ENCODE measurements around the gene NOP10.
"Not testable (repeated sequence)": the region's sequence is repeated elsewhere in the genome, so short reads cannot be mapped to it uniquely, and the experiment has no call there.

NOP10 gene

DNA sequence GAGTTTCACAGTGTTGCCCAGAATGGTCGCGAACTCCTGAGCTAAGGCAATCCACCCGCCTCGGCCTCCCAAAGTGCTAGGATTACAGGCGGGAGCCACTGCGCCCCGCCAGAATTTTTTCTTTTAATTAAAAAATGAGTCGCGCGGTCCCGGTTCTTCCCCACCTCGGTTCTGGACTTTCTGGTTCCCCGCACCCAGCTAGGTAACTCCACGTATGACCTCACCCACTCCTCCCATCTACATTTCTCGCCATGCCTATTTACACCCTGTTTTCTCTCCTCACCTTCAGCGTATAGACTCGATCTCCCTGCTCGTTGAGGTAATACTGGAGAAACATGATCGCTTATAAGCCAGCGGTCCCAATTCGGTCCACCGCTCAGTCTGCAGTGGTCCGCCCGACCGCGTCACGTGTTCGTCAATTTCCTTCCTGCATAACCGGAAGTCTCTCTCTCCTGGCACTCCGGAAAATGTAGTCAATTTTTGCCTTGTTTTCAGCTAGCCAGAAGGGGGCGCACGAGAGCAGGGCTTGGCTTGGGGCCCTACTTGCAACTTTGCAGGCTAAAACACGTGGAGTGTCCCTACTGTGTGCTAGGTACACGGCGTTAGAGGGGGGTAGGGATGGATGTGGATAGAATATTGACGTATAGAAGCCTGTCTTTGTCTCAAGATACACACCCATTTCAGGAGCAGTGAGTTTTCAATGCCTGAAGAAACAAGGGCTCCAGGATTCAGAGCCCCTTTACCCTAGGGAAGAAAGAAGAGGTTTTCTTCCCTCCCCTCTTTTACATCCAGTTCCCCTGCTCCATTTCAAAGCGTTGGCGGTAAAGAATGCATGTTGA, at the start of gene NOP10, which contains the start of gene NUTM1:
Gene NOP10, minus strand, starts transcription at position 400 of the 839 bp plus-strand sequence. Its CDS starts 63 bp downstream, at position 337.
Gene NUTM1, plus strand, starts transcription at position 579 of the 839 bp plus-strand sequence. CDS start 382 bp downstream, outside the sequence.
- H3K36me3 ChIP-seq (ENCODE audit: insufficient read depth, low read depth, low read length): peaks cover 32% of the 10 kb centered on the region
- H3K27ac ChIP-seq (ENCODE audit: low read length): peak within 1 kb of the TSS; percentile 67
- H3K4me3 ChIP-seq (ENCODE audit: low read length): peak within 1 kb of the TSS; percentile 99
- no peaks in the 10 kb centered on the region for H3K27me3 ChIP-seq (ENCODE audit: insufficient read depth, low read length)
- peak within 1 kb of the TSS; percentile 95 for H3K9ac ChIP-seq (ENCODE audit: low read depth, low read length)
- peaks cover 7% of the 10 kb centered on the region; the same call in 1 of the 2 replicates for H3K4me1 ChIP-seq (ENCODE audit: insufficient read depth, low read length)
- H3K9me3 ChIP-seq (ENCODE audit: insufficient read depth, low read depth, low read length): no peaks in the 10 kb centered on the region

DNA sequence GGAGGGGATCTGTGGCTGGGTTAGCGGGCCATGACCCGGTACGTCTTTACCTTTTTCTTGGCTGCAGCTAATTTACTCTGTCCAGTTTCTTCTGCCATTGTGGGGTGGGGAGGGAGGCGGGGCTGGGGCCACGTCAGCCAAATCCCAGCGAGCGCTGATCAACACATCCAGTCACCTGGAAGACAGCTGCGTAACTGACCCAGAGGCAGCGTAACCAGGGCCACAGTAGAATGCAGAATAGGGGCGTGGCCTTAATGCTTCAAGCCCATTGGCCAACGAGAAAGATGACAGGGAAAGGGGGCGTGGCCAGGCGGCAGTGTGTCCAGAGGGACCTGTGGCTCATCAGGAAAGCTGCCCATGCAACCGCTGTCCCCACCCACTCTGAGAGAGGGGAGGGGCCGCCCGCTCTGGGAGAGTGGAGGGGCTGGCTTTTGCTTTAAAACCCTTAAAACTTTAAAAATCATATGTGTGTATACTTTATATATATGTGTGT, 46.7 kb upstream of the NOP10 start:
- not testable (repeated sequence) for H3K9ac ChIP-seq (ENCODE audit: low read depth, low read length); H3K36me3 ChIP-seq (ENCODE audit: insufficient read depth, low read depth, low read length); H3K4me1 ChIP-seq (ENCODE audit: insufficient read depth, low read length); H3K27ac ChIP-seq (ENCODE audit: low read length); H3K9me3 ChIP-seq (ENCODE audit: insufficient read depth, low read depth, low read length); H3K27me3 ChIP-seq (ENCODE audit: insufficient read depth, low read length); H3K4me3 ChIP-seq (ENCODE audit: low read length)

DNA sequence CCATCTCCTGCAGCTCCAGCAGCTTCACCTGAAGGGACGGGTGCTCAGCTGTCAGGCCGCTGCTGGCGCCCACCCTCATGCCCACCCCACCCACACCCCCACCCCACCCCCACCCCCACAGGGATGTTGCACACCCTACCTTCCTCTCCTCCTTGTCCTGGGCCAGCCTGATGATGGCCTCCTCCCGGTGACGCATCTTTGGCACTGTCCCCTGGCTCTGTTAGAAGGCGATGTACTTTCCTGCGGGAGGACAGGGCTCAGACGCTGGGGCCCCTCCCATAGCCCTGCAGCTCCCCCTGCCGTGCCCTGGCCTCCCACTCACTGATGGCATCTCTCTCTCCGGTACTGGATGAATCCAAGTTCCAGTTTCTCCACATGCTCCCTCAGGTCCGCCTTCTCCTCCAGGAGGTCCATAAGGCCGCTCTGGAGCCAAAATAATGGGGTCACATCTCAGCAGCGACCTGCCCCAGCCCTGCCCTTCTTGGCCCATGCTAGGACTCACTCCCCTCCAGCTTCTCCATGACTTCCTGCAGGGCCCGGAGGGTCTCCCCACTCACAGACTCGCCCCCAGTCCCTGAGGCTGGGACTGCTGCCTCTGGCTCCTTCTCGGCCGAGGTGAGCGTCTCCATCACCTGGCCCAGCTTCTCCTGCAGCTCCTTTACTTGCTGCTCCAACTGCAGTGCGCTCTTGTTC, 39.0 kb upstream of the NOP10 start:
- H3K4me1 ChIP-seq (ENCODE audit: insufficient read depth, low read length); H3K27ac ChIP-seq (ENCODE audit: low read length); H3K9ac ChIP-seq (ENCODE audit: low read depth, low read length); H3K27me3 ChIP-seq (ENCODE audit: insufficient read depth, low read length); H3K9me3 ChIP-seq (ENCODE audit: insufficient read depth, low read depth, low read length); H3K36me3 ChIP-seq (ENCODE audit: insufficient read depth, low read depth, low read length); H3K4me3 ChIP-seq (ENCODE audit: low read length): not testable (repeated sequence)

DNA sequence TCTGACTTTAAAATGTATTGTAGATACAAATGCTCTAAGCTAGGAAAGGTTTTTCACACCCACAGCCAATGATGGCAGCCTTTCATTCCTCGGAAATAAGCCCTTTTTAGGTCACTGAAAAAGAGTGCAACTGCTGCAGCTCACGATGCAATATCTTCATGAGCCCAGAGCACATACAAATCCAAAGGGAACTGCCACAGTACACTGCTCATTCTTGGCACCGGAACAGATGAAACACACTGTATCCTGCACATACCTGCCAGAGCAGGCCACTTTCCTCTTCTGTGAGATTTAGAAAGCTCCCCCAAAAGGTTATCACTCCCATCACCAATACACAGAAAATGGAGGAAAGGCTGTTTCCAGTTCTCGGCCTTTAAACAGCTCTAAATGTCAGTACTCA, 37.6 kb upstream of the NOP10 start:
- H3K9ac ChIP-seq (ENCODE audit: low read depth, low read length); H3K36me3 ChIP-seq (ENCODE audit: insufficient read depth, low read depth, low read length); H3K4me3 ChIP-seq (ENCODE audit: low read length); H3K9me3 ChIP-seq (ENCODE audit: insufficient read depth, low read depth, low read length); H3K27ac ChIP-seq (ENCODE audit: low read length); H3K4me1 ChIP-seq (ENCODE audit: insufficient read depth, low read length); H3K27me3 ChIP-seq (ENCODE audit: insufficient read depth, low read length): not testable (repeated sequence)

DNA sequence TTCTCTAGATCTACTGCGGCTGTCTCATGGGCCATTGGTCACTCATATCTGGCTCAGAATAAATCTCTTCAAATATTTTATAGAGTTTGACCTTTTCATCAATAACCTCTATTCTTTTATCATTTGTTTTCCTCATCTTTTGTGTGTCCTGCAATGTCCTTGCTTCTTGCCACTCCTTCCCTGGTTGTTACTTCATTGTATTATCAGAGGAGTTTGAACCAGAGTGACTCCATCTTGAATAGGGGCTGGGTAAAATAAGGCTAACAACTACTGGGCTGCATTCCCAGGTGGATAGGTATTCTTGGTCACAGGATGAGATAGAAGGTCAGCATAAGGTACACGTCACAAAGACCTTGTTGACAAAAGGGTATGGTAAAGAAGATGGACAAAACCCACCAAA, 33.9 kb upstream of the NOP10 start:
- 0 out of 2 replicates have a peak, but pooled peaks cover 4% of the 10 kb centered on the region for H3K9me3 ChIP-seq (ENCODE audit: insufficient read depth, low read depth, low read length)
- no peak overlapping the region for H3K9ac ChIP-seq (ENCODE audit: low read depth, low read length)
- H3K4me1 ChIP-seq (ENCODE audit: insufficient read depth, low read length): peaks cover 5% of the 10 kb centered on the region; the same call in 1 of the 2 replicates
- no peak overlapping the region for H3K27ac ChIP-seq (ENCODE audit: low read length)
- H3K27me3 ChIP-seq (ENCODE audit: insufficient read depth, low read length): 0 out of 2 replicates have a peak, but pooled peaks cover 4% of the 10 kb centered on the region
- H3K4me3 ChIP-seq (ENCODE audit: low read length): no peak overlapping the region
- H3K36me3 ChIP-seq (ENCODE audit: insufficient read depth, low read depth, low read length): no peaks in the 10 kb centered on the region

DNA sequence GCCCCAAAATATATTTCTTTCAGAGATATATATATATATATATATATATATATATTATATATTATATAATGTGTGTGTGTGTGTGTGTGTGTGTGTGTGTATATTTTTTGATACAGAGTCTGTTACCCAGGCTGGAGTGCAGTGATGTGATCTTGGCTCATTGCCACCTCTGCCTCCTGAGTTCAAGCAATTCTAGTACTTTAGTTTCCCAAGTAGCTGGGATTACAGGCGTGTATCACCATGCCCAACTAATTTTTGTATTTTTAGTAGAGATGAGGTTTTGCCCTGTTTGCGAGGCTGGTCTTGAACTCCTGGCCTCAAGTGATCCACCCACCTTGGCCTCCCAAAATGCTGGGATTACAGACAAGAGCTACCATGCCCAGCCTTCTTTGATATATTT, 32.6 kb upstream of the NOP10 start:
- not testable (repeated sequence) for H3K4me3 ChIP-seq (ENCODE audit: low read length); H3K36me3 ChIP-seq (ENCODE audit: insufficient read depth, low read depth, low read length); H3K27ac ChIP-seq (ENCODE audit: low read length); H3K9ac ChIP-seq (ENCODE audit: low read depth, low read length); H3K4me1 ChIP-seq (ENCODE audit: insufficient read depth, low read length); H3K9me3 ChIP-seq (ENCODE audit: insufficient read depth, low read depth, low read length); H3K27me3 ChIP-seq (ENCODE audit: insufficient read depth, low read length)

DNA sequence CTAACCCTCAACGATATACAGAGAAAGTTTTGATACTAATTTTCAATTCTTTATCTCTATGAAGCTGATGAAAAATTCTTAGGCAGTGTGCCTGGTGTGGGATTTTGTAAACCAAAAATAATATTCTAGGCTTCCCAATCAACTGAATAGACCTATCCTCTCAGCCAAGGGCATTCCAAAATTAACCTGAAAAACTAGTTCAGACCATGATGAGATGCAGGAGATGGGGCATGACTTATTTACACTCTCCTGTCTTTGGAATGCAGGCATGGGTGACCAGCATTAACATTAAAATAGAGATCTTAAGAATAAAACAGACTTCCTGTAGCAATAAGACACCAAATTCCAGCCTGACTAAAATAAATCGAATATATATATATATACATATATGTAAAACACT, 31.9 kb upstream of the NOP10 start:
- 0 out of 2 replicates have a peak, but pooled peaks cover 4% of the 10 kb centered on the region for H3K27me3 ChIP-seq (ENCODE audit: insufficient read depth, low read length)
- 0 out of 2 replicates have a peak, but pooled peaks cover 4% of the 10 kb centered on the region for H3K9me3 ChIP-seq (ENCODE audit: insufficient read depth, low read depth, low read length)
- no peak overlapping the region for H3K9ac ChIP-seq (ENCODE audit: low read depth, low read length)
- no peak overlapping the region for H3K4me3 ChIP-seq (ENCODE audit: low read length)
- H3K36me3 ChIP-seq (ENCODE audit: insufficient read depth, low read depth, low read length): no peaks in the 10 kb centered on the region
- H3K27ac ChIP-seq (ENCODE audit: low read length): no peak overlapping the region
- H3K4me1 ChIP-seq (ENCODE audit: insufficient read depth, low read length): peaks cover 8% of the 10 kb centered on the region

DNA sequence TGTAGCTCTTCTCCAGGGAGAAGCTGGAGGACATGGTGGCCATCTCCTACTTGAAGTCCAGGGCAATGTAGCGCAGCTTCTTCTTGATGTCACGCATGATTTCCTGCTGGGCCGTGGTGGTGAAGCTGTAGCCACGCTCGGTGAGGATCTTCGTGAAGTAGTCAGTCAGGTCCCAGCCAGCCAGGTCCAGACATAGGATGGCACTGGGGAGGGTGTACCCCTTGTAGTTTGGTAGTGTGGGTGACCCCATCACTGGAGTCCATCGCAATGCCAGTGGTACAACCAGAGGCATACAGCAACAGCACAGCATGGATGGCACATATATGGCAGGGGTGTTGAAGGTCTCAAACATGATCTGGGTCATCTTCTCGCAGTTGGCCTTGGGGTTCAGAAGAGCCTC, 31.0 kb upstream of the NOP10 start:
- H3K9ac ChIP-seq (ENCODE audit: low read depth, low read length): no peak overlapping the region
- H3K9me3 ChIP-seq (ENCODE audit: insufficient read depth, low read depth, low read length): 0 out of 2 replicates have a peak, but pooled peaks cover 4% of the 10 kb centered on the region
- 0 out of 2 replicates have a peak, but pooled peaks cover 4% of the 10 kb centered on the region for H3K27me3 ChIP-seq (ENCODE audit: insufficient read depth, low read length)
- no peak overlapping the region for H3K4me3 ChIP-seq (ENCODE audit: low read length)
- no peaks in the 10 kb centered on the region for H3K36me3 ChIP-seq (ENCODE audit: insufficient read depth, low read depth, low read length)
- peaks cover 8% of the 10 kb centered on the region for H3K4me1 ChIP-seq (ENCODE audit: insufficient read depth, low read length)
- H3K27ac ChIP-seq (ENCODE audit: low read length): no peak overlapping the region

DNA sequence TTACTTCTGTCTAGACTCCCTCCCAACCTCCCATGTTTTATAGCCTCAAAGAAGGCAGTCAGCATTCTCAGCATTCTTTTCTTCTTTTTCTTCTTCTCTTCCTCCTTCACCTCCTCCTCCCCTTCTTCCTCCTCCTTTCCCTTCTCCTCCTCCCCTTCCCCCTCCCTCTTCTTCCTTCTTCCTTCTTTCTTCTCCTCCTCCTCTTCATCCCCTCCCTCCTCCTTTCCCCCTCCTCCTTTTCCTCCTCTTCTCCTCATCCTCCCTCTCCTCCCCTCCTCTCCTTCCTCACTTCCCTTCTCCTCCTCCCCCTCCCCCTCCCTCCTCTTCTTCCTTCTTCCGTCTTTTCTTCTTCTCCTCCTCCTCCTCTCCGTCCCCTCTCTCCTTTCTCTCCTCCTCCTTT, 27.7 kb upstream of the NOP10 start:
- Histone ChIP-seq H3K27me3 (ENCODE audit: insufficient read depth, low read length) (no peaks in the 10 kb centered on the region), H3K4me3 (ENCODE audit: low read length) (no peak overlapping the region), H3K9ac (ENCODE audit: low read depth, low read length) (no peak overlapping the region)

DNA sequence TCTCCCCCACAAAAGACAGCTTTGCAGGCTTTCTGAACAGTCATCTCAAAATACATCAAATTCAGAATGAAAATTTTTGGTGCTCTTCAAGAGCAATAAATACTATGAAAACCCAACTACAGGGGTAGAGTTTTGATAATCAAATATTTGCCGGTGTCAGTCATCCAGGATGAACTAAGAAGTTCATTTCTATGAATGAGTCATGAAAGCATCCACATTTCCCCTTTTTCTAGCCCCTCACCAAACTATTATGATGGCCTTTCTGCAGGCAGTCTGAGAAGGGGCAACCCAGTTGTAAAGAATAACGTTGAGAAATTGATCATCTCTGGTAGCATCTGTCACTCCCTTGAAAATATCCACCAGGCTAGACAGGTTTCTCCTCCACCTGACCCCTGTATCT, 27.2 kb upstream of the NOP10 start:
- H3K4me1 ChIP-seq (ENCODE audit: insufficient read depth, low read length): peaks cover 15% of the 10 kb centered on the region
- H3K4me3 ChIP-seq (ENCODE audit: low read length): no peak overlapping the region
- H3K27ac ChIP-seq (ENCODE audit: low read length): no peak overlapping the region
- no peak overlapping the region for H3K9ac ChIP-seq (ENCODE audit: low read depth, low read length)
- H3K27me3 ChIP-seq (ENCODE audit: insufficient read depth, low read length): no peaks in the 10 kb centered on the region
- H3K36me3 ChIP-seq (ENCODE audit: insufficient read depth, low read depth, low read length): no peaks in the 10 kb centered on the region
- no peaks in the 10 kb centered on the region for H3K9me3 ChIP-seq (ENCODE audit: insufficient read depth, low read depth, low read length)

More for the DNA sequence above, 27.7 kb upstream of the NOP10 start:
- H3K27ac ChIP-seq (ENCODE audit: low read length): no peak overlapping the region
- no peaks in the 10 kb centered on the region for H3K36me3 ChIP-seq (ENCODE audit: insufficient read depth, low read depth, low read length)
- peaks cover 12% of the 10 kb centered on the region for H3K4me1 ChIP-seq (ENCODE audit: insufficient read depth, low read length)
- 0 out of 2 replicates have a peak, but pooled peaks cover 1% of the 10 kb centered on the region for H3K9me3 ChIP-seq (ENCODE audit: insufficient read depth, low read depth, low read length)

DNA sequence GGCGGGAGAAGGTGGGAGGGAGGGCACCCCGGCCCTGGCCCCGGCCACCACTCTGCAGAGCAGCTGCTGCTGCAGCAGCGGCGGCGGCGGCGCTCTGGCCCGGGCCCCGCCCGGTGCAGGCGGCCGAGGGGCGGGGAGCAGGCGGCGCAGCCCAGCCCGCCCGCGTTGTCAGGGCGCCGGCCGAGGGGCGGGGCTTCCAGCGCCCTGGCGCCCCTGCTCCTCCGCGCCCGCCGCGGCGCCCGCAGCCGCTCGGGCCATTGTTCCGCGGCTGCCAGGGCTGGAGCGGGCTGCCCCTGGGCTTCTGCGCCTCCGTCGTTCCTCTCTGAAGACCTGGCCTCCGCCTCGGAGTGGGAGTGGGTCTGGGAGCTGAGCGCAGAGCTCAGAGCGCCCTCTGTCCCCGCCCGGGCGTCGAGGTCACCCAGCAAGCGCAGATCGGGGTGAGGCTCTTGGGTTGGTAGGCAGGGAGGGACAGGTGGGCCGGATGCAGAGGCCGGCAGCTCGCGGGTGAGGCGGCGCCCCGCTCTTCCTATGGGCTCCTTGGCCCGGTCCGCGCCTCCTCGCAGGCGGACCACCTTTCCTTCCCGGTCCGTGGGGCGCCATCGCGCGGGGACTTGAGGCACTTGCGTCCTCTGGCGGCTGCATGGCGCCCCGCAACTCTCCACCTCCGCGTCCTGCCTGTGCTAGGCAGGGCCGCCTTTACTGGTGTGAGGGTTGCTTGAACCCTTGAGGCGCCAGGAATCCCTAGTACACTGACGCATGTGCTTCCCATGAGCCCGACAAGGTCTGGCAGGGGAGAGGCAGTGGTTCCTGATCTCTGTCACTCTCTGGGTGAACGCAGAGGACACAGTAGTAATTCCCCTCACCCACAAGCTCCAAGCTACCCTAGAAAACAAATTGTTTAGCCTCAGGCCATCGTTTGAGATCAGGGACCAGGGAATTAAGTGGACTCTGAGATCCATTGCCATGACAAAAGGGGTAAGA, 24.5 kb upstream of the NOP10 start, which contains the start of gene LPCAT4:
Gene LPCAT4, minus strand, starts transcription at position 96 of the 981 bp plus-strand sequence. CDS start 96 bp downstream, outside the sequence.
- no peaks in the 10 kb centered on the region for H3K27me3 ChIP-seq (ENCODE audit: insufficient read depth, low read length)
- H3K27ac ChIP-seq (ENCODE audit: low read length): peak within 1 kb of the TSS; percentile 40
- H3K4me3 ChIP-seq (ENCODE audit: low read length): peak within 1 kb of the TSS; percentile 74
- peaks cover 15% of the 10 kb centered on the region for H3K4me1 ChIP-seq (ENCODE audit: insufficient read depth, low read length)
- H3K36me3 ChIP-seq (ENCODE audit: insufficient read depth, low read depth, low read length): peaks cover 18% of the 10 kb centered on the region
- H3K9ac ChIP-seq (ENCODE audit: low read depth, low read length): peak within 1 kb of the TSS; percentile 87
- no peaks in the 10 kb centered on the region for H3K9me3 ChIP-seq (ENCODE audit: insufficient read depth, low read depth, low read length)
